Colonic mucosa (tissue), 4 donors: ENCODE measurements around the gene ANKHD1. TPM values are rescaled to one million over a fixed set of nuclear protein-coding genes. Genes with fewer than 3 reads are reported as not detected.
A peak's percentile ranks its signal among the peaks of the same experiment; 100 is the strongest.

Experiments
- DNase-seq: peaks from one replicate; pipeline ENCODE4 v3.0.0-alpha.2; 2020
- H3K27ac ChIP-seq: fragments of 200-600 bp; one replicate; pipeline ENCODE4 v1.8.0; 2021
- H3K27me3 ChIP-seq: fragments of 200-600 bp; one replicate; pipeline ENCODE4 v1.8.0; 2021
- H3K36me3 ChIP-seq: fragments of 200-600 bp; one replicate; pipeline ENCODE4 v1.8.0; 2021
- H3K4me1 ChIP-seq: fragments of 200-600 bp; one replicate; pipeline ENCODE4 v1.8.0; 2021; ENCODE audit warnings: mild to moderate bottlenecking
- H3K4me3 ChIP-seq: fragments of 200-600 bp; one replicate; pipeline ENCODE4 v1.8.0; 2021
- H3K9ac ChIP-seq, 2 donors: one replicate each; pipeline ENCODE4 v1.7.0; 2013; ENCODE audit warnings: control low read depth in 2 of 2, low read depth in 2 of 2, low read length in 2 of 2
- H3K9me3 ChIP-seq: fragments of 200-600 bp; one replicate; pipeline ENCODE4 v1.8.0; 2021
- CTCF ChIP-seq: fragments of 200-600 bp; IDR thresholded peaks from one replicate; pipeline ENCODE4 v1.8.0; 2022; ENCODE audit warnings: antibody characterized with exemption, mild to moderate bottlenecking
- intact Hi-C: fragments of 100-400 bp; cut with DNase I; formaldehyde crosslinking; loops from one replicate; pipeline ENCODE4 v1.14.1; 2022
- total RNA-seq, 2 donors: library from RNA; stranded (reverse); fragmentation: NEBNext Ultra II Directional in 1 of 2; extraction: Animal tissue kit (Norgen Biotek cat#: 25700) in 1 of 2; gene quantifications; one replicate each; pipeline ENCODE4 v1.2.1, GENCODE V29; 2021
- donor health status: healthy.
- donor health status: DM: no; HTN: no; CAD: no.
- donor health status: DM: no; HTN: no; CAD: no.

The ANKHD1 gene
- total RNA-seq, 2 donors from 2014 or later: 108 to 115 TPM

GRCh38 chr5:140358738-140359310, 42.8 kb upstream of the ANKHD1 start:
- intact Hi-C loops: loop anchor here (10.0 kb wide), 1 partner anchor 184 kb away; the partner anchor contains the start of gene CYSTM1
- H3K9ac ChIP-seq: no peak overlapping the region
- no peaks in the 10 kb centered on the region for H3K4me1 ChIP-seq
- H3K36me3 ChIP-seq: no peaks in the 10 kb centered on the region
- H3K27me3 ChIP-seq: no peaks in the 10 kb centered on the region
- no peak for DNase-seq
- peak; percentile 11 for TF ChIP-seq CTCF
- H3K27ac ChIP-seq: no peak overlapping the region
- no peak overlapping the region for H3K4me3 ChIP-seq
- H3K9me3 ChIP-seq: no peaks in the 10 kb centered on the region

- H3K27ac ChIP-seq: no peak within 1 kb of the TSS
- TF ChIP-seq CTCF: no peak
- no peaks in the 10 kb centered on the region for H3K36me3 ChIP-seq
- no peak for DNase-seq
- intact Hi-C loops: loop anchor here (10.0 kb wide), 1 partner anchor 355 kb away; no protein-coding TSS in a partner anchor
- no peaks in the 10 kb centered on the region for H3K27me3 ChIP-seq
- H3K4me1 ChIP-seq: no peaks in the 10 kb centered on the region
- no peak within 1 kb of the TSS for H3K4me3 ChIP-seq
- H3K9ac ChIP-seq: no peak within 1 kb of the TSS
- H3K9me3 ChIP-seq: no peaks in the 10 kb centered on the region
Measured at GRCh38 chr5:140360101-140360500, 41.5 kb upstream of the ANKHD1 start, which contains the start of gene SLC4A9. TSS of gene SLC4A9 (plus strand) at chr5:140360194. CDS start at chr5:140360237, 43 bp downstream.

GRCh38 chr5:140360681-140361479, 40.8 kb upstream of the ANKHD1 start:
- intact Hi-C loops: loop anchor here (10.0 kb wide), 1 partner anchor 354 kb away; no protein-coding TSS in a partner anchor
- Histone ChIP-seq H3K9ac (no peak overlapping the region), H3K4me1 (no peaks in the 10 kb centered on the region), H3K4me3 (no peak overlapping the region), H3K36me3 (no peaks in the 10 kb centered on the region), H3K27ac (no peak overlapping the region), H3K27me3 (no peaks in the 10 kb centered on the region), H3K9me3 (no peaks in the 10 kb centered on the region)
- DNase-seq: no peak
- TF ChIP-seq CTCF: no peak

GRCh38 chr5:140361901-140362300, 39.7 kb upstream of the ANKHD1 start:
- Histone ChIP-seq H3K9me3 (no peaks in the 10 kb centered on the region), H3K27ac (no peak overlapping the region), H3K36me3 (no peaks in the 10 kb centered on the region), H3K9ac (no peak overlapping the region), H3K4me1 (no peaks in the 10 kb centered on the region), H3K4me3 (no peak overlapping the region), H3K27me3 (no peaks in the 10 kb centered on the region)
- TF ChIP-seq CTCF: no peak
- intact Hi-C loops: loop anchor here (10.0 kb wide), 1 partner anchor 353 kb away; no protein-coding TSS in a partner anchor
- no peak for DNase-seq

- intact Hi-C loops: loop anchor here (10.0 kb wide), 1 partner anchor 352 kb away; no protein-coding TSS in a partner anchor
- H3K4me1 ChIP-seq: no peaks in the 10 kb centered on the region
- H3K4me3 ChIP-seq: no peak overlapping the region
- DNase-seq: no peak
- no peaks in the 10 kb centered on the region for H3K27me3 ChIP-seq
- no peaks in the 10 kb centered on the region for H3K9me3 ChIP-seq
- H3K9ac ChIP-seq: no peak overlapping the region
- no peaks in the 10 kb centered on the region for H3K36me3 ChIP-seq
- TF ChIP-seq CTCF: no peak
- H3K27ac ChIP-seq: no peak overlapping the region
Measured at GRCh38 chr5:140362311-140362710, 39.3 kb upstream of the ANKHD1 start.
